ENCODE data around the gene RBM28.

RBM28 gene

DNA sequence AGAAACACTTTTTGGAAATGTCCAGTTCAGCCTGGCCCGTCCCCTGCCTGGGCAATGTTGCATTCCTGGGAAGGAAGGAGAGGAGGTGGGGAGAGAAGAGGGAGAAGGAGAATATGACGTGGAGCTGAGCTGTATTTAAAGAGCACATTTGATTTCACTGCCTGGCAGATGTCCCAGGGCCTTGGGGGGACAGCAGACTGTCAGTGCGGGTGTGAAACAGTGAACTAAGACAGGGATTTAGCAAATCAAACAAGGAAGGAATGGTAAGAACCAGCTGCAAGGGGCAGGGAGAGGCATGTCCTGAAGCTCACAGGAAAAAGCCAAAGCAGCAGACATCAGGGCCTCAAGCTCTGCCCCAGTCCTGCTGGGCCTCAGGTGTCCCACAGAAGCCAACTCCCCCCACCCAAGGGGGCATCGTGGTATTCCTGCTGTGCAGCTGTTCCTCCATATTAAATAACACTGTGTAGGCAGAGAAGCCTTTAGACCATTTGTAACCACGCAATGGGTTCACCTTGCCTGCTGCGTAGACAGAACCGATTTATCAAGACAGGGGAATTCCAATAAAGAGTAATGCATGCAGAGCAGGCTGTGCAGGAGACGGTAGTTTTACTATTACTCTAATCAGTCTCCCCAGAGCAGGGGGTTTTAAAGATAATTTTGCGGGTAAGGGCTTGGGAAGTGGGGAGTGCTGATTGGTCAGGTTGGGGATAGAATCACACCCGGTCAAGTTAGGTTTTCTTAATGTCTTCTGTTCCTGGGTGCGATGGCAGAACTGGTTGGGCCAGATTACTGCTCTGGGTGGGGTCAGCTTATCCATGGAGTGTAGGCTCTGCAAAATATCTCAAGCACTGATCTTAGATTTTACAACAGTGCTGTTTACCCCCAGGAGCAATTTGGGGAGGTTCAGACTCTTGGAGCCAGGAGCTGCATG lies 84.3 kb downstream of the RBM28 start:
- no peak for DNase-seq (ENCODE audit: low read depth)

- no peak for DNase-seq (ENCODE audit: low read depth)
Measured at GRCh38 chr7:128257458-128257857, 86.2 kb downstream of the RBM28 start.

DNA sequence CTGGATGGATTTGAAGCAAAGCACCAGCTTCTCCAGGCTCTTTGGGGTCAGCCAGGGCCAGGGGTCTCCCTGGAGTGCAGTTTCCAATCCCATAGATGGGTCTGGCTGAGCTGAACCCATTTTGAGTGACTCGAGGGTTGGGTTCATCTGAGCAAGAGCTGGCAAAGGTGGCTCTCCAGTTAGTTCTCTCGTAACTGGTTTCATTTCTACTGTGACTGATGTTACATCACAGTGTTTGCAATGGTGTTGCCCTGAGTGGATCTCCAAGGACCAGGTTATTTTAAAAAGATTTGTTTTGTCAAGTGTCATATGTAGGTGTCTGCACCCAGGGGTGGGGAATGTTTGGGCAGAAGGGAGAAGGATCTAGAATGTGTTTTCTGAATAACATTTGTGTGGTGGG lies 88.4 kb downstream of the RBM28 start:
- no peak for DNase-seq (ENCODE audit: low read depth)

- DNase-seq (ENCODE audit: low read depth) = no peak
Measured at GRCh38 chr7:128254470-128254869, 89.2 kb downstream of the RBM28 start.

DNA sequence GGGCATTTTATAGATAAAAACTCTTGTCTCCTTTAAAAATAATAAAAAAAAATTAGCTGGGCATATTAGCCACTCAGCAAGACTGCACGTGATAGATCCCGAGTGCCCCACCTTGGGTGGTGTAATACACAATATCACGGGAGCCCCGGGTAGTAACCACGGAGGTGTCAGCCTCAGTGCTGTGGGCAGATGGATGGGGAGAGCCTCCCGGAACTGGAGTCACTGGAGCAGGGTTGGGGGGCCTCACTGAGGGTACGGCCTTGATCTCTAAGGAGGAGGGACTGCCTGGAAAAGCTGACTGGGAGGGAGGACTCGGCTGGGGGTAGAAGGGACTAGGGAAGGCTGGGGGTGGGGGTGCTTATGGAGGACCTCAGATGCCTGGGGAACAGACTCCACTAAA lies 90.0 kb downstream of the RBM28 start:
- DNase-seq (ENCODE audit: low read depth) = no peak

DNA sequence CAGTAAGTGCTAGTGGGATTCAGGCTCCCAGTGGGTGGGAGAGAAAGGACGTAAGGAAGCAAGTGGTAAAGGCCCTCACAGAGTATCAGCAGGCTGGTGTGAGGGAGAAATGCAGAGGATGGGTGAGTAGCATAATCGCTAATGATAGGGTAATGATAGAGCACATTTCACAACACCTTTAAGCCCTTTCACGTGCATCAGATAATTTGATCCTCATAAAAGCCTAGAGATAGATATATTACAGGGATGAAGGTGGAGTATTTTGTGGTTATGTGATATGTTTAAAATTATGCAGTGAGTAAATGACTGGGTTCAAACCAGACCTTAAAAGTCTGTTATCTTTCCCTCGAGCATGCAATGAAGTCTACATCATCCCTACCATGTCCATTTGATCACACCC lies 92.4 kb downstream of the RBM28 start:
- DNase-seq (ENCODE audit: low read depth) = no peak

Measured in activated T-helper 1 cell treated with Interleukin-2 at 50 U/mL for 16 hours (primary cell).